GM21526 (cell line): ENCODE measurements around the gene CEBPE.

ENCODE experiments used
- ATAC-seq: cut with Tn5 transposase; IDR thresholded peaks from one replicate; pipeline ENCODE4 v1.9.1; 2021; ENCODE audit warnings: moderate library complexity; ENCODE audit not compliant: unreplicated experiment, low FRiP score

The CEBPE gene

DNA sequence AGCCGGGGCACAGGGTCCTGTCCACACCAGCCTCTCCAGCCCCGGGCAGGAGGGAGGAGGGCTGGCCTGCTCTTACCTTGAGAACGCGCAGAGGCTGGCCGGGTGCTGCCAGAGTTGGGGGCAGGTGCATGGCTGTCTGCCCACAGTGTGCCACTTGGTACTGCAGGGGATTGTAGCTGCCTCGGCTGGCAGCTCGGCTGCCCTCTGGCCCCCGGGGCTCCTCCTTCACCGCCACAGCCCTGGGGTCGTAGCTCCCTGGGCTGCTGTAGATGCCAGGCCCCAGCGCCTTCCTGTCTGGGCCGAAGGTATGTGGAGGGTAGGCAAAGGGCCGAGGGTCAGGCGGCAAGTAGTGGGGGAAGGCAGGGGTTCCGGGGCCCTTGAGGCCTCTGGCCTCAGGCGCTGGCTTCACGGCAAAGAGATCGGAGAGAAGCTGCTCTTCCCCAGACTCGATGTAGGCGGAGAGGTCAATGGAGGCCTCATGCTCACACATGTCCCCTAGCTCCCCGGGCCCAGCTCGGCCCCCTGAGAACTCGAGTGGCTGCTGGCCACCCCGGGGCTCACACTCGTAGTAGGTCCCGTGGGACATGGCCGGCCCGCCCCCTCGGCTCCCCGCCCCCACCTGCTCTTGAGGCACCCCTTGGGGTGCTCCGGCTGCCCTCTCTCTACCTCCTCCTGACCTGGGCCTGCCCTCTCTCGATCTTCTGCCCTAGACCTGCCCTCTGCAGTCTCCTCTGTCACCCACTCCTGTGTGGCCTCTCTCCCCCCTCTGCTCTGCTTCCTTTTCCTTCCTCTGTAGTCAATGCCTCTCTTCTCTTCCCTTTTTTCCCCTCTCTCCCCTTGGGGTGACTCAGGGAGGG, at the start of gene CEBPE:
TSS of gene CEBPE (minus strand) at position 750 of the 857 bp plus-strand sequence. CDS start at position 586, 164 bp downstream.
- ATAC-seq = no peak

DNA sequence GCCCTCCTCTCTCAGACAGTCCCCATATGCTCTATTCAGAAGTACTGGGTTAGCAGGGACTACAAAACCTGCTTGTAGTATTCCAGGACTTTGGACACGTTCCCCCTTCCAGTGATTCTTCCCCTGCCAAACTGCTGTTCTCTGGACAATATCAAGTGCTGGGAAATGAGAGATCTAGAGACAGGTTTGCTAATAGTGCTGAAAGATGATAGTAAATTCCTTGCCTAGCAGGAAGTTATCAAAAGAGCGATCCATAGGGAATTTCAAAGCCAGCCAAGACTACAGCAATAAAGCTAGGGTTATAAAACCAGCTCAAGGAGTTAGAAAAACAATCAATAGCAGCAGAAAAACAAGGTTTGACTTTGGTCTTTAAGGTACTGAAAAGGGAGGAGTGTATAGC, 49.2 kb upstream of the CEBPE start:
- no peak for ATAC-seq

DNA sequence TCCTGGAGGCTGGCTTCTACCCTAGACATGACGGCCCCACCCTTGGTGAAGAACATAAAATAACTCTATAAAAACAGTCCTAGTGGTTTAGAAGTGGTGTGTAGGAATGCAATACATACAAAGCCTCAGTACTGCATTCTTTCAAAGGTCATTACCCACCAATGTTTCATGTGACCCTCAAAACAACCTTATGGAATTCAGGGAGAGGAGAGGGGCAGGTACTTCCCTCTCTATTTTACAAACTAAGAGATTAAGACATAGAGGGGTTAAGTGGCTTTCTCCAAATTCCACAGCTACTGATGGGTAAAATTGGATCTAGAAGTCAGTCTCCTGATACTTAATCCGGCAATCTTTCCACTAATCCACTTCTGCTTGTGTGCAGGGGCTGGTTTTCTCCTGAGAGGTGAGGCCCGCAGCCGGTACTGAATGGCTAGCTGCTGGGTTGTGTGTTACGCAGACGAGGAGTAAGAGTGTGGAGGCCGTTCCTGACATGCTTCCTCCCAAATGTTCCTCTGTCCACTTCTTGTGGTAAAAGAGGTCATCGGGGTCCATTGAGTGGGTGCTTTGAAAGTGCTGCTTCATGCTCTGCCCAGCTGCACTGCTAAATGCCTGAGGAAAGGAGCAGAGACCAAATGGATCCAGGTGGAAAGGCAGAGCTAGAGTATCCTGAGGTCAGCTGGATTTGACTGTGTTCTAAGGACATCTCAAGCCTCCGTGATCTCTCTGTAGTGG, 48.2 kb upstream of the CEBPE start:
- no peak for ATAC-seq

DNA sequence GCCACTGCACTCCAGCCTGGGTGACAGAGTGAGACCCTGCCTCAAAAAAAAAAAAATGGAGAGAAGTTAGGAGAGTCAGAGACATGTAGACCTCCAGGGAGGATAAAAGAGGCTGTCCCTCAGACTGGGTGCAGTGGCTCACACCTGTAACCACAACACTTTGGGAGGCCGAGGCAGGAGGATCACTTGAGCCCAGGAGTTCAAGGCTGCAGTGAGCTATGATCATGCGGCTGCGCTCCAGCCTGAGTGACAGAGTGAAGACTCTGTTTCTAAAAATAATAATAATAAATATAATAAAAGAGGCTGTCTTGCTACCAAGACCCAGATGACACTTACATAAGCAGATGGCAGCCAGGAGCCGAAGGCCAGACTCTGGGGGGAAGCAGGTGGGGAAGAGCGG, 45.9 kb upstream of the CEBPE start:
- ATAC-seq = no peak

DNA sequence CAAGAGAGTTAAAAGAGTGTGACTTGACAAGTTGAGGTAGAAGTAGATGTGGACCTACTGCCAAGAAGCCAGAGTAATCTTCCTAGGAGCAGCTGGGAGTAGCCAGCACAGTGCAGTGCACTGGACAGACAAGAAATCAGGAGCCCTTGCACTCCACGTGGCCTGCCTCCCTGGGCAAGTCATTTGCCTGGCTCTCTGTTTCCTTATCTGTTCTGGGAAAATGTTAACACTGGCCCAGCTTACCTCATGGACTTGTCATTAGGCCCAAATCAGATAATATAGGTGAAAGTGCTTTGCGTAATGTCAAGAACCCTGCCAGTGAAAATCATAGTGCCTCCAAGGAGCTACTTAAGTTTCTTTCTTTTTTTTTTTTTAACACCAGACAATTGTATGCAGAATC, 45.2 kb upstream of the CEBPE start:
- no peak for ATAC-seq

DNA sequence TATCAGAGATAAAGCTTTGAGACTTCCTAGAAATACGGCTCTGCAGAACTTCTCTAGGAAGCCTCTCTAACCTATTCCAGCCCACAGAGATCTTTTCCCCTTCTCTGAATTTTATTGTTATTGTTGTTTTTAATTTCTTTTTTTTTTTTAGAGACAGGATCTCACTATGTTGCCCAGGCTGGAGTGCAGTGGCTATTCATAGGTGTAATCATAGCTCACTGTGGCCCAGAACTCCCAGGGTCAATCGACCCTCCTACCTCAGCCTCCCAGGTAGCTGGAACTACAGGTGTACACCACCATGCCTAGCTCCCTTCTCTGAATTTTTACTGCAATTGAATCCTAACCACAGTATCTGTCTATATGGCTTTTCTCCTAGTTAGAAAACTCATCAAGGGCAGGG, 44.8 kb upstream of the CEBPE start:
- ATAC-seq = no peak

DNA sequence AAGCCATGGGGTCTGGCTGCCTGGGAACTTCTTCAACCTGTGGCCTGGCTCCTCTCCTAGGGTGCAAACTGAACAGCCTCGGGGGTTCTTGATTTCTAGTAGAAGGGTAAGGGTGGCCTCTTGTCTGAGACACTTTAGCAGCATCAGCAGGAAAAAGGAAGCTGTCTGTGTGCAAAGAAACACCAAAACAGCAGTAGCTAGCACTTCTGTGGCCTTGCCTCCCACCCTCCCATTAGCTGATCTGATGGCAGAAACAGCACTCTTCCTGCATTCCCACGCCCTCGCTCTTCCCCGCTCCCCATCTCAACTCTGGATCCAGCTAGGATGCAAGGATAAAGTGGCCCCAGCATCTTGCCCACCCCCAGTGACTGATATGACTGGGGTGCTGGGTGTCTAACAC, 43.7 kb upstream of the CEBPE start:
- ATAC-seq = no peak

DNA sequence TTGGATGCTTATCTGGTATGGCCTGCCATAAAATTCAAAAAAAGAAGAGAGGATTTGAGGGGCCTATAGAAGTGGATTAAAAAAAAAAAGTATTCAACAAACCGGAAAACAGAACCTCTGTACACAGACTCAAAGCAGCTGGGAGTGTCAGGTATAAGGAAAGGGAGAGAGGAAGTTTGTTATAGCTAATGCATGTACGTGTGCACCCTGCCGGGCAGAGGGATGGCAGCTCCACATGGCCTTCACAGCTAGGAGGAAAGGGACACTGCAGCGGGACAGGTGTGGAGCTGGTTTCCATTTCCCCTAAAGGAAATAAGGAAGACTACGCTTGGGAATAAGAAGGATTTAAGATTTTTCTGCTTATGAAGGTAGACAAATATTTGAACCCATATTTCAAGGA, 43.0 kb upstream of the CEBPE start:
- no peak for ATAC-seq

DNA sequence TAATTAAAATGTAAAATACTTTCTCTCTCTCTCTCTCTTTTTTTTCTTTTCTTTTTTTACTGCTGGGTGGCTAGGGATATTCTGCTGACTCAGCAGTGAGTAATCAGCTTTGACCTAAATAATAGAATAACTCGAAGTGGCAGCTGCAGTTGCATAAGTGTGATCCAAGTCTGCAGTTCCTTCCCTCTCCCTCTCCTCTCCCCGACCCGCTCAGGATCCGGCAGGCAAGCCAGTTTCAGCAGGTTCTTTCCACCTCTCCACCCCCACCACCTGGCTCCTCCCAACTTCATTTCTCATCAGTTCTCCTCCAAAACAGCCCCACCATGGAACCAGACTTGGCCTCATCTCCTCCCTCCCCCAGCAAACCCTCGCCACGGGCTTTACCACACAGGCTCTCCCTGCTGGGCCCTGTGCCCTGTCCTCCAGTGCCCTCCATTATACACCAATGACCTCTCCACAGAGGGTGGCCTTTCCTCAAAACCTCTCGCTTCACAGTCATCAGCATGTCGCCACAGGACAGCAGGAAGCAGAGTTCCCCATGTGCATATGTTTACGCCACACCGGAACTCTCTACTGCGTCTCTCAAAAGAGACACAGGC, 42.0 kb upstream of the CEBPE start:
- no peak for ATAC-seq

DNA sequence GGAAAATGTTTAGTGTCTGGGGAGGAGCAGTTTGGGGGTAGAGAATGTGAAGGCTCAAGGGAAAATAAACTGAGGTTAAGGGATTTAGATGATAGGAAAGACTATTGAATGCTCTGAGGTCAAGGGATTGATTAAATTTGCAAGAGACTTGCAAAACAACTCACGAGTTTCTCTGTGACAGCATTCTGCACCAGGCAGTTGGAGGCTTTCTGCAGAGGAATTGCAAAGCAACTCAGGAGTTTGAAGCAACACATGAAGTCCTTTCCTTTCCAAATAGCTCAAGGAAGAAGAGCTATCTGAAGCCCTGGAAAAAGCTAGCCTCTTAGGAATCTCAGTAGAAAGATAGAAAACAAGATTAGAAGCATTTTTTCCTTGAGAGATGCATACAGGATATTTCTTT, 40.5 kb upstream of the CEBPE start:
- ATAC-seq = no peak

DNA sequence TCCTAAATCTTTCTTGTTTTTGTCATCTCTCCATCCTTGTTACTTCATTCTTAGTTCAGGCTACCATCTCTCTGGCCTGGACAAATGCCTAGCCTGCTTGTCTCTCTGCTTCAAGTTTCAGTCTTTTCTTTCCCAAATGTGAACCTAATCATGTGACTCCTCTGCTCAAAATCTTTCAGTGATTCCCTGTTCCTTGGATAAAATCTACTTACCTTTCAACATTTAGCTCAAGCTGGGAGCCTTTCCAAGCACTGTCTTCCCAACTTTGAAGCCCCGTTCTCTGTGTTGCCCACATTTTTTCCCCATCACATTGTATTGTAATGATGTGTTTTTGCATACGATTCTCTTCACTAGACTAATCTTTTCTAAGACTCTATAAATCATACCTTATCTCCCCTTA, 39.7 kb upstream of the CEBPE start:
- ATAC-seq = no peak

DNA sequence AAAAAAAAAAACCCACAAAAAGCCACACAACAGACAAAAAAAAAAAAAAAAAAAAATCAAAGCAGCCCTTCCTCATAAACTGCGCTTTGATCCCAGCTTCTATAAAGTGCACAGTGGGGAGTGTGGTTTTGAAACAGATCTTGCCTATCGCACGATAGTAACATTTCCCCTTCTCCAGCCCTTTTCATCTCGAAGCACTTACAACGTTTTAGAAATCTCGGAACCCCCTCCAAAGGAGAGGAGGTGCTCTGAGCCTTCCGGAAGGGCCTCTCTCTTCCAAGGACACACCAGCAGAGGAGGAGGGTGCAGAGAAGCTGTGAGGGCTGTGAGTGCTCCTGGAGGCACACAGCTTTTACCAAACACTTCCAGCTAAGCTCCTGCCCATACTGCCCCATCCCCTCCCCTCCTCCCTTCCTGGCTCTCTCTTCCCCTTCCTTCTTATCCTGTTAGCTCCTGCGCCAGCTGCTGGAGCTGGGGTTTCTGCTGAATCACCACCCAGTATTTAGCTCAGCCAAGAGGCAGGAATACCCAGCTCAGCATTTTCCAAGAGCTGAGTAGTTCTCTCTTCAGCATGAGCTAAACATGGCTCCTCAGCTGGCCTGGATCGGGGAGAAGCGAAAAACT, 36.0 kb upstream of the CEBPE start:
- no peak for ATAC-seq

DNA sequence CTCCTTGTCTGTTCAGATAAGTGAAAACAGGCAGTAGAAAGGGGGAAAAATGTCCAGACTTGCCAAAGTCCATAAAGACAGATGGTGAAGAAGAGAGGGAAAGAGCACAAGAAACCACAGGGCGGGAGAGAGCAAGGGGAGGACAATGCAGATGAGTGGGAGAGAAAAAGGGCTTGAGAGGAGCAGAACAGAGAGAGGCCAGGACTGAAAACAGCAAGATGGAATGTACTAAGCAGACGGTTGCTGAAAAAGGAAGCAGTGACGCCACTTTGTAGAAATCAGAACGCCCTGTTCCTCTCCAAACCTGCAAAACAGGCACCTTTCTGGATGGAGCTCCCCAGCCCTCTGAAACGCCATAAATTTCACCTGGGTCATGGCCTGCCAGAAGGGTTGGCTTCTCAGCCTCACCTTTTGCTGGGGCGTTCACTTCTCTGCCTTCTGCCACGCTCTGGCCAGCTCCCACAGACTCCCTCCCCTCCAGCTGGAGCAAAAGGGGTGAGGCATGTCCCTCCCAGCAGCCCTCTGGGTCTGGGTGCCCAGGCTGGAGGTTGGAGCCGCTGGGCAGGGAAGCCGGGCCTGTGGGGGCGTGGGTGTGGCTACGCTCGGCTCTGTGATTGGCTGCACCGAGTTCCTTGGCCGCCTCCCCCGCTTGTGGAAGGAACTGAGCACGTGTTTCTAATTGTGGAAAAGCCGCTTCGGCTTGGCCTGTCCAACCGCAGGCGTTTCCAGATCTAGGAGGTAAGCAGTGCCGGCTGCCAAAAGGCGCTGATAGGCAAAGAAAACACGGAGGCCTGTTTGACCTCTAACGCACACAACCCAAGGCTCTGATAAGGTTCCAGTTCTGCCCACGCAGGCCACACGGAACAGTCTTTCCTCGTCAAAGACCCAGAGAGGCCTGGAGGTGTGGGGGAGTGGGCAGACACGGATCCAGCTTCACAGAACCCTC, 35.1 kb upstream of the CEBPE start:
- no peak for ATAC-seq

DNA sequence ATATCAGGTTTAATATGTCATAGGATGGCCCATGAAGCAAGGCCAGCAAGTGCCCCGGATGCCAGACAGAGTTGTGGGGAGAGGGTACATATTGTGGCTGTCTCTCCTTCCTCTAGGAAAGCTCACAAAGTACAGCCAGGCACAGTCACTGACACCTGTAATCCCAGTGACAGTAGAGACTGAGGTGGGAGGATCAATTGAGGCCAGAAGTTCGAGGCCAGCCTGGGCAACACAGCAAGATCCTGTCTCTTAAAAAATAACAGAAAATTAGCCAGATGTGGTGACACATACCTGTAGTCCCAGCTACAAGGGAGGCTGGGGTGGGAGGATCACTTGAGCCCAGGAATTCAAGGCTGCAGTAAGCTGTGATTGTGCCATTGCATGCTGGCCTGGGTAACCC, 32.3 kb upstream of the CEBPE start:
- no peak for ATAC-seq

DNA sequence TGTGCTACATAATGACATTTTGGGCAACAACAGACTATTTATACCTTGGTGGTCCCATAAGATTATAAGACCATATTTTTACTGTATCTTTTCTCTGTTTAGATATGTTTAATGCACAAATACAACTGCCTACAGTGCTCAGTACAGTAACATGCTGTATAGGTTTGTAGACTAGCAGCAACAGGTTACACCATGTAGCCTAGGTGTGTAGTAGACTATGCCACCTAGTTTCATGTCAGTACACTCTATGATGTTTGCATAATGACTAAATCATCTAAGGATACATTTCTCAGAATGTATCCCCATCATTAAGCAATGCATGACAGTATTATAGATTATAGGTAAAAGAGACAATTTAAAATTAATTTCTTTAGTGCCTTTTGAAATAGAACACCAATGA, 30.7 kb upstream of the CEBPE start:
- no peak for ATAC-seq

DNA sequence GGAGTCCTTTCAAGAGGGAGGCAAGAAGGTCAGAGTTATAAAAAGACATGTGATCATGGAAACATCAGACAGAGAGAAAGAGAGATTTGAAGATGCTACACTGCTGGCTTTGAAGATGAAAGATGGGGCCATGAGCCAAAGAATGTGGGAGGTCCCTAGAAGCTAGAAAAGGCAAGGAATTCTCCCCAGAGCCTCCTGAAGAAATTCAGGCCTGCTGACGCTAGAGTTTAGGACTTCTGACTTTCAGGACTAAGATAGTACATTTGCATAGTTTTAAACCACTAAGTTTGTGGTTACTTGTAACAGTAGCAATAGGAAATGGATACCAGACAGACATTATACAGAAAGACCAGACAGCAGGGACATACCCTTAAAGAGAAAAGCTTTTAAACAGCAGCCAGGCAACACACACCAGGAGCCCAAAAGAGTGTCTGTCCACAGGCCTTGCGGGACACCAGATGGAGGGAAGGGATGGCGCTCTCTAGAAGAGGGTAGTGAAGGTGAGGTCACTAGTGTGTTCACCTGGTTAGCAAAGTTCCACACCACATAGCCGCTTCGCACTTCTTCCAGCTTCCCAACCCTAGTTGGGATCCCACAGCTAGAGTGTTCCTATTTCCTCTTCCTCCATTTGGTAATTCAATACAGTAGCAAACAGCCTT, 29.7 kb upstream of the CEBPE start:
- no peak for ATAC-seq

DNA sequence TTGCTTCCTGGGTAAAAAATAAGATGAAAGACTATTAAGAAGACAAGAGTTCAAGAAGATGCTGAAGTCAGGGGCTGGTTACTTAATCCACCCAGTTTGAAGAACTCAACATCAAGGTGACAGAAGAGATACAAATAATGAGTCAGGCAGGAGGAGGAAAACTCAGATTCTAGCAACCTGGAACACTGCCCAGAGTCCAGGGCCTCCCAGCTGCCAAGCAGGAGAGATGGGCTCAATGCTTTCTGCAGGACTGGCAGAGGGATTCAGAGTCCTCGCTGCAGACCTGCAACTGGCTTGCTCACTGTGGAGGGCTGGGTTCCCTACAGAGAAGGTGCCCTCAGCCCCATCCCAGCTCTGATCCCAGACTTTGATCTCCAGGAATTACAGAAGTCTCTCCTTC, 28.6 kb upstream of the CEBPE start:
- ATAC-seq = no peak

DNA sequence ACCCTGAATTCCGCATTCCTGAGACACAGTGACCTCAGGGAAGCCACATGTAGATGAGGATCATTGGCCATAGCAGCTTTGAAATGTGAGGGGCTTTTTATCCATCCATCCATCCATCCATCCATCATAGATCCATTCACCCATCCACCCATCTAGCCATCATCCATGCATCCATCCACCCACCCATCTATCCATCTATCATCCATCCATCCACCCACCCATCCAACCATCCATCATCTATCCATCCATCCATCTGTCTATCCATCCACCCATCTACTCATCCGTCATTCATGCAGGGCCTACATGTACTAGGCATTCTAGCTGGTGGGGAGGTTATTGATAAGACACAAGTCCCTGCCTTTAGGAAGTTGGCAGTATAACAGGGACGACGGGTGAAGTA, 27.9 kb upstream of the CEBPE start:
- ATAC-seq = no peak

DNA sequence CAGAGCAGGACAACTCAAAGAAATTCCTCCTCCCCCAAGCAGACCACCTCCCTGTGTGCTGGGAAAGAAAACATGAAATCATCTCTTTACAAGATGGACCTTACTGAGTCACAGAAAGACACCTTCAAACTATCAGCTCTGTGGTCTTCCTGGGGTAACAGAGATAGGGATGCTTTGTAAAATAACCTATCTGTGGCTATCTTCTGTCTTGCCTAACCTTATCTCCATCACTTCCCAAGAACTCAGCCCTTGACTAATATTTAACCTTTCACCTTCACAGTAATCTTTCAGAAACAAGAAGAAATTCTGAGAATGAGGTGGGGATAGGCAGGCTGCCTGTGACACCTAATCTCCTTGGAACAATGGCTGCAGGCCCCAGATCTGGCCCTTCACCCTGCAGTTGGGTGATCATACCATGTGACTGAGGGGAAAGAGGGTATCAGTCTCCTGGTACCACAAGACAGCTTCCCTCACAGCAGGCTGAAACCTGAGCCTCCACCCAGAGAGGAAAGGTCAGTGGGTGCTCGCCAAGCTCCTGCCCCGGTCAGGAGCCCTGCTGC, 27.4 kb upstream of the CEBPE start:
- no peak for ATAC-seq
